ENCODE data around the gene BPIFA2. TPM values are rescaled to one million over a fixed set of nuclear protein-coding genes. Genes with fewer than 3 reads are reported as not detected.

Gene BPIFA2
- total RNA-seq, 1 experiment from 2014 or later, result not detected

DNA sequence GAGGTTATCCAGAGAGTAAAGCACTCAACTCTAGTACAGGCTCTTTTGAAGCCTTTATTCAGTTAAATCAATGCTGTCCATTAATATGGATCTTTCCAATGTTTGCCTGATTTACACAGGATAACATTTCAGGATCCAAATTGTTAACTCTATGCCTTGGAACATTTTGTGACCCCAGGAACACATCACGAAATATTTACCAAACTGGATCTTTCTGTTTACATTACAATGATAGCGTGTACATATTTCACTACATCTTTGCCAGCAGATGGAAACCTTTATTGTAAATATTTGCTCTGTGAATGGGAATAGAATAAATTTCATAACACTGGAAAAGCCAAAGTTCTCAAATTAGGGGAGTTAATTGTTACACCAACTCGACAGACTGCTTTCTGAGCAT is 23.5 kb downstream of the BPIFA2 start:
- intact Hi-C loops (cut with micrococcal nuclease), result no loop called here
- ATAC-seq, result no peak
- TF ChIP-seq ELF1 (IDR thresholded peaks at IDR 0.05; ENCODE audit: borderline replicate concordance, low read depth), result no peak
- TF ChIP-seq, protein P1, sequence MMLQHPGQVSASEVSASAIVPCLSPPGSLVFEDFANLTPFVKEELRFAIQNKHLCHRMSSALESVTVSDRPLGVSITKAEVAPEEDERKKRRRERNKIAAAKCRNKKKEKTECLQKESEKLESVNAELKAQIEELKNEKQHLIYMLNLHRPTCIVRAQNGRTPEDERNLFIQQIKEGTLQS (IDR thresholded peaks at IDR 0.05), result no peak
- no peak for TF ChIP-seq POLR2A (IDR thresholded peaks at IDR 0.05; ENCODE audit: borderline replicate concordance, extremely low read depth, insufficient read depth, insufficient read length)
- TF ChIP-seq SIN3A (IDR thresholded peaks at IDR 0.05; ENCODE audit: low read depth), result no peak
- TF ChIP-seq YY1 (IDR thresholded peaks at IDR 0.05; ENCODE audit: extremely low read depth, insufficient replicate concordance, low read depth, low read length), result no peak
- TF ChIP-seq EZH2 (IDR thresholded peaks at IDR 0.05), result no peak

DNA sequence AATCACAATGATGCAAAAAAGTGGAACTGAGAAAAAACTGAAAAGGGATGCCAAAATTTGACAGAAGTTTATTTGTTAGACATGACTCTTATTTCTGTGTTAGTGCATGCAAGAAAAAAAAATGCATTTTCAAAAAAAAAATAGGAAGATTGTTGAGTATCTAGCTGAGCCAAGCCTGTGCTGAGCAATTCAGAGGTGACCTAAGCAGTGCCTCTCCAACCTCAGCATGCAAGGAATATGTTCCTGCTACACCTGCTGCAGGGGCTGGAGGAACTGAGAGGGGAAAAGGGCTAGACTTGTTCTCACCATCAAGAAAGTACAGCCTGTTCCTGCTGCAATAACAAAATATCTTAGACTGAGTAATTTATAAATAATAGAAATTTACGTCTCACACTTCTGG is 24.0 kb downstream of the BPIFA2 start:
- Histone ChIP-seq H3K9me2 (ENCODE audit: insufficient read depth) (no peaks in the 10 kb centered on the region), H4K20me1 (ENCODE audit: insufficient read depth) (no peaks in the 10 kb centered on the region), H3K4me1 (ENCODE audit: control insufficient read depth in 1 of 2, insufficient read depth in 2 of 2, low read length in 2 of 2) (no peaks in the 10 kb centered on the region), H3K9ac (ENCODE audit: low read length) (no peak overlapping the region), H2AFZ (ENCODE audit: low read depth, low read length, poor library complexity, severe bottlenecking) (no peak overlapping the region), H3K27ac (ENCODE audit: low read depth, low read length) (no peak overlapping the region), H3K27me3 (ENCODE audit: insufficient read depth, low read length) (peaks cover 60% of the 10 kb centered on the region), H3K36me3 (ENCODE audit: control insufficient read depth in 1 of 2, insufficient read depth in 2 of 2, low read length in 2 of 2) (no peaks in the 10 kb centered on the region), H3K4me3 (replicated peaks in 1 of 2; ENCODE audit: low read depth in 1 of 2, low read length in 2 of 2) (no peak overlapping the region), H3K4me2 (ENCODE audit: low read length) (no peak overlapping the region), H3K9me3 (ENCODE audit: control insufficient read depth in 1 of 2, insufficient read depth in 1 of 2, low read depth in 1 of 2, low read length in 2 of 2) (no peaks in the 10 kb centered on the region), H3K79me2 (ENCODE audit: insufficient read depth, low read length) (no peaks in the 10 kb centered on the region)
- intact Hi-C loops (cut with micrococcal nuclease), result no loop called here
- BruUV-seq (replicated peaks), result no TSS peak
- POLR2A ChIA-PET, result no interaction called here
- no peak for DNase-seq (ENCODE audit: low read depth, low spot score)
- CTCF ChIA-PET, result no interaction called here
- no peak for ATAC-seq
- TF ChIP-seq SRF (IDR thresholded peaks at IDR 0.05; ENCODE audit: low read depth) (no peak), ELF1 (IDR thresholded peaks at IDR 0.05; ENCODE audit: borderline replicate concordance, low read depth) (no peak), CBX3 (IDR thresholded peaks at IDR 0.05; ENCODE audit: low read depth) (no peak), SIN3A (IDR thresholded peaks at IDR 0.05; ENCODE audit: low read depth) (no peak), POLR2AphosphoS5 (IDR thresholded peaks at IDR 0.05; ENCODE audit: low read depth, low read length) (no peak), POLR2A (IDR thresholded peaks at IDR 0.05; ENCODE audit: borderline replicate concordance, extremely low read depth, insufficient read depth, insufficient read length) (no peak), FOSL1 (IDR thresholded peaks at IDR 0.05; ENCODE audit: low read depth) (no peak)
- RAD21 ChIA-PET (ENCODE audit: low non-redundant PET in 1 of 2, low total read pairs in 2 of 2, uncharacterized antibody in 2 of 2, unreplicated experiment in 2 of 2), result no interaction called here

More for the DNA sequence above, 23.5 kb downstream of the BPIFA2 start:
- ChIA-PET CTCF (no interaction called here), RAD21 (ENCODE audit: low non-redundant PET in 1 of 2, low total read pairs in 2 of 2, uncharacterized antibody in 2 of 2, unreplicated experiment in 2 of 2) (no interaction called here), POLR2A (no interaction called here)
- Histone ChIP-seq H3K27ac (ENCODE audit: low read depth, low read length) (no peak overlapping the region), H3K9ac (ENCODE audit: low read length) (no peak overlapping the region), H4K20me1 (ENCODE audit: insufficient read depth) (no peaks in the 10 kb centered on the region), H3K4me1 (ENCODE audit: control insufficient read depth in 1 of 2, insufficient read depth in 2 of 2, low read length in 2 of 2) (no peaks in the 10 kb centered on the region), H3K4me2 (ENCODE audit: low read length) (no peak overlapping the region), H3K9me2 (ENCODE audit: insufficient read depth) (no peaks in the 10 kb centered on the region), H3K27me3 (ENCODE audit: insufficient read depth, low read length) (peaks cover 59% of the 10 kb centered on the region), H3K36me3 (ENCODE audit: control insufficient read depth in 1 of 2, insufficient read depth in 2 of 2, low read length in 2 of 2) (no peaks in the 10 kb centered on the region), H3K4me3 (replicated peaks in 1 of 2; ENCODE audit: low read depth in 1 of 2, low read length in 2 of 2) (no peak overlapping the region), H3K9me3 (ENCODE audit: control insufficient read depth in 1 of 2, insufficient read depth in 1 of 2, low read depth in 1 of 2, low read length in 2 of 2) (no peaks in the 10 kb centered on the region), H3K79me2 (ENCODE audit: insufficient read depth, low read length) (no peaks in the 10 kb centered on the region), H2AFZ (ENCODE audit: low read depth, low read length, poor library complexity, severe bottlenecking) (no peak overlapping the region)
- no peak for DNase-seq (ENCODE audit: low read depth, low spot score)
- BruUV-seq (replicated peaks), result no TSS peak
